ENCODE results near the gene REN.

Gene REN

GRCh38 chr1:204126956-204127355, 39.2 kb downstream of the REN start:
- no peaks in the 10 kb centered on the region for H3K27me3 ChIP-seq (replicated peaks; ENCODE audit: control insufficient read depth, insufficient read depth, low read length, poor library complexity, severe bottlenecking)
- H3K4me1 ChIP-seq (ENCODE audit: control insufficient read depth, insufficient read depth, low read length, poor library complexity, severe bottlenecking), result peaks cover 7% of the 10 kb centered on the region
- no peaks in the 10 kb centered on the region for H3K9me3 ChIP-seq (ENCODE audit: control insufficient read depth, low read length)
- no peak for DNase-seq
- H3K27ac ChIP-seq (ENCODE audit: insufficient read depth, low read length, poor library complexity, severe bottlenecking), result no peak overlapping the region
- H3K36me3 ChIP-seq (ENCODE audit: control insufficient read depth, insufficient read depth, low read length), result no peaks in the 10 kb centered on the region
- H3K4me3 ChIP-seq (ENCODE audit: insufficient read depth, low read depth, low read length, poor library complexity, severe bottlenecking), result no peak overlapping the region

- Histone ChIP-seq H3K4me3 (ENCODE audit: insufficient read depth, low read depth, low read length, poor library complexity, severe bottlenecking) (no peak overlapping the region), H3K4me1 (ENCODE audit: control insufficient read depth, insufficient read depth, low read length, poor library complexity, severe bottlenecking) (peaks cover 7% of the 10 kb centered on the region), H3K9me3 (ENCODE audit: control insufficient read depth, low read length) (no peaks in the 10 kb centered on the region), H3K27ac (ENCODE audit: insufficient read depth, low read length, poor library complexity, severe bottlenecking) (no peak overlapping the region), H3K27me3 (replicated peaks; ENCODE audit: control insufficient read depth, insufficient read depth, low read length, poor library complexity, severe bottlenecking) (no peaks in the 10 kb centered on the region), H3K36me3 (ENCODE audit: control insufficient read depth, insufficient read depth, low read length) (no peaks in the 10 kb centered on the region)
- no peak for DNase-seq
These were observed 39.8 kb downstream of the REN start for GRCh38 chr1:204126386-204126785.

- Histone ChIP-seq H3K9me3 (ENCODE audit: control insufficient read depth, low read length) (no peaks in the 10 kb centered on the region), H3K4me1 (ENCODE audit: control insufficient read depth, insufficient read depth, low read length, poor library complexity, severe bottlenecking) (peaks cover 7% of the 10 kb centered on the region), H3K27me3 (replicated peaks; ENCODE audit: control insufficient read depth, insufficient read depth, low read length, poor library complexity, severe bottlenecking) (no peaks in the 10 kb centered on the region), H3K36me3 (ENCODE audit: control insufficient read depth, insufficient read depth, low read length) (no peaks in the 10 kb centered on the region), H3K27ac (ENCODE audit: insufficient read depth, low read length, poor library complexity, severe bottlenecking) (no peak overlapping the region), H3K4me3 (ENCODE audit: insufficient read depth, low read depth, low read length, poor library complexity, severe bottlenecking) (no peak overlapping the region)
- DNase-seq, result no peak
These were observed 40.3 kb downstream of the REN start for GRCh38 chr1:204125759-204126351.

- no peak for DNase-seq
- Histone ChIP-seq H3K9me3 (ENCODE audit: control insufficient read depth, low read length) (no peaks in the 10 kb centered on the region), H3K27me3 (replicated peaks; ENCODE audit: control insufficient read depth, insufficient read depth, low read length, poor library complexity, severe bottlenecking) (no peaks in the 10 kb centered on the region), H3K36me3 (ENCODE audit: control insufficient read depth, insufficient read depth, low read length) (no peaks in the 10 kb centered on the region), H3K4me1 (ENCODE audit: control insufficient read depth, insufficient read depth, low read length, poor library complexity, severe bottlenecking) (peaks cover 7% of the 10 kb centered on the region), H3K4me3 (ENCODE audit: insufficient read depth, low read depth, low read length, poor library complexity, severe bottlenecking) (no peak overlapping the region), H3K27ac (ENCODE audit: insufficient read depth, low read length, poor library complexity, severe bottlenecking) (no peak overlapping the region)
These were observed 41.5 kb downstream of the REN start for GRCh38 chr1:204124639-204125038.

GRCh38 chr1:204123376-204123775, 42.8 kb downstream of the REN start:
- H3K9me3 ChIP-seq (ENCODE audit: control insufficient read depth, low read length), result no peaks in the 10 kb centered on the region
- H3K27me3 ChIP-seq (replicated peaks; ENCODE audit: control insufficient read depth, insufficient read depth, low read length, poor library complexity, severe bottlenecking), result no peaks in the 10 kb centered on the region
- no peak overlapping the region for H3K27ac ChIP-seq (ENCODE audit: insufficient read depth, low read length, poor library complexity, severe bottlenecking)
- H3K36me3 ChIP-seq (ENCODE audit: control insufficient read depth, insufficient read depth, low read length), result no peaks in the 10 kb centered on the region
- H3K4me3 ChIP-seq (ENCODE audit: insufficient read depth, low read depth, low read length, poor library complexity, severe bottlenecking), result no peak overlapping the region
- H3K4me1 ChIP-seq (ENCODE audit: control insufficient read depth, insufficient read depth, low read length, poor library complexity, severe bottlenecking), result no peaks in the 10 kb centered on the region
- DNase-seq, result no peak

GRCh38 chr1:204121840-204122555, 44.1 kb downstream of the REN start:
- no peaks in the 10 kb centered on the region for H3K9me3 ChIP-seq (ENCODE audit: control insufficient read depth, low read length)
- H3K36me3 ChIP-seq (ENCODE audit: control insufficient read depth, insufficient read depth, low read length), result no peaks in the 10 kb centered on the region
- no peak for DNase-seq
- H3K27me3 ChIP-seq (replicated peaks; ENCODE audit: control insufficient read depth, insufficient read depth, low read length, poor library complexity, severe bottlenecking), result no peaks in the 10 kb centered on the region
- no peak overlapping the region for H3K27ac ChIP-seq (ENCODE audit: insufficient read depth, low read length, poor library complexity, severe bottlenecking)
- H3K4me3 ChIP-seq (ENCODE audit: insufficient read depth, low read depth, low read length, poor library complexity, severe bottlenecking), result no peak overlapping the region
- H3K4me1 ChIP-seq (ENCODE audit: control insufficient read depth, insufficient read depth, low read length, poor library complexity, severe bottlenecking), result no peaks in the 10 kb centered on the region

GRCh38 chr1:204116539-204116938, 49.6 kb downstream of the REN start:
- no peak for DNase-seq

GRCh38 chr1:204115116-204115515, 51.0 kb downstream of the REN start:
- Histone ChIP-seq H3K4me3 (ENCODE audit: insufficient read depth, low read depth, low read length, poor library complexity, severe bottlenecking) (no peak overlapping the region), H3K27ac (ENCODE audit: insufficient read depth, low read length, poor library complexity, severe bottlenecking) (no peak overlapping the region), H3K9me3 (ENCODE audit: control insufficient read depth, low read length) (no peaks in the 10 kb centered on the region), H3K27me3 (replicated peaks; ENCODE audit: control insufficient read depth, insufficient read depth, low read length, poor library complexity, severe bottlenecking) (no peaks in the 10 kb centered on the region), H3K4me1 (ENCODE audit: control insufficient read depth, insufficient read depth, low read length, poor library complexity, severe bottlenecking) (no peaks in the 10 kb centered on the region), H3K36me3 (ENCODE audit: control insufficient read depth, insufficient read depth, low read length) (no peaks in the 10 kb centered on the region)
- DNase-seq, result no peak

More at GRCh38 chr1:204116539-204116938, 49.6 kb downstream of the REN start:
- no peak overlapping the region for H3K4me3 ChIP-seq (ENCODE audit: insufficient read depth, low read depth, low read length, poor library complexity, severe bottlenecking)
- H3K9me3 ChIP-seq (ENCODE audit: control insufficient read depth, low read length), result no peaks in the 10 kb centered on the region
- no peaks in the 10 kb centered on the region for H3K27me3 ChIP-seq (replicated peaks; ENCODE audit: control insufficient read depth, insufficient read depth, low read length, poor library complexity, severe bottlenecking)
- no peaks in the 10 kb centered on the region for H3K36me3 ChIP-seq (ENCODE audit: control insufficient read depth, insufficient read depth, low read length)
- no peak overlapping the region for H3K27ac ChIP-seq (ENCODE audit: insufficient read depth, low read length, poor library complexity, severe bottlenecking)
- H3K4me1 ChIP-seq (ENCODE audit: control insufficient read depth, insufficient read depth, low read length, poor library complexity, severe bottlenecking), result no peaks in the 10 kb centered on the region

GRCh38 chr1:204114606-204115005, 51.5 kb downstream of the REN start:
- Histone ChIP-seq H3K4me1 (ENCODE audit: control insufficient read depth, insufficient read depth, low read length, poor library complexity, severe bottlenecking) (no peaks in the 10 kb centered on the region), H3K4me3 (ENCODE audit: insufficient read depth, low read depth, low read length, poor library complexity, severe bottlenecking) (no peak overlapping the region), H3K27me3 (replicated peaks; ENCODE audit: control insufficient read depth, insufficient read depth, low read length, poor library complexity, severe bottlenecking) (no peaks in the 10 kb centered on the region), H3K36me3 (ENCODE audit: control insufficient read depth, insufficient read depth, low read length) (no peaks in the 10 kb centered on the region), H3K9me3 (ENCODE audit: control insufficient read depth, low read length) (no peaks in the 10 kb centered on the region), H3K27ac (ENCODE audit: insufficient read depth, low read length, poor library complexity, severe bottlenecking) (no peak overlapping the region)
- DNase-seq, result no peak

- no peak overlapping the region for H3K27ac ChIP-seq (ENCODE audit: insufficient read depth, low read length, poor library complexity, severe bottlenecking)
- DNase-seq, result no peak
- no peaks in the 10 kb centered on the region for H3K27me3 ChIP-seq (replicated peaks; ENCODE audit: control insufficient read depth, insufficient read depth, low read length, poor library complexity, severe bottlenecking)
- no peaks in the 10 kb centered on the region for H3K36me3 ChIP-seq (ENCODE audit: control insufficient read depth, insufficient read depth, low read length)
- H3K4me3 ChIP-seq (ENCODE audit: insufficient read depth, low read depth, low read length, poor library complexity, severe bottlenecking), result no peak overlapping the region
- H3K9me3 ChIP-seq (ENCODE audit: control insufficient read depth, low read length), result no peaks in the 10 kb centered on the region
- no peaks in the 10 kb centered on the region for H3K4me1 ChIP-seq (ENCODE audit: control insufficient read depth, insufficient read depth, low read length, poor library complexity, severe bottlenecking)
These were observed 52.2 kb downstream of the REN start for GRCh38 chr1:204113896-204114295.

Measured in effector memory CD4-positive, alpha-beta T cell (primary cell).